ENCODE results near the gene TRERF1.

Gene TRERF1

DNA sequence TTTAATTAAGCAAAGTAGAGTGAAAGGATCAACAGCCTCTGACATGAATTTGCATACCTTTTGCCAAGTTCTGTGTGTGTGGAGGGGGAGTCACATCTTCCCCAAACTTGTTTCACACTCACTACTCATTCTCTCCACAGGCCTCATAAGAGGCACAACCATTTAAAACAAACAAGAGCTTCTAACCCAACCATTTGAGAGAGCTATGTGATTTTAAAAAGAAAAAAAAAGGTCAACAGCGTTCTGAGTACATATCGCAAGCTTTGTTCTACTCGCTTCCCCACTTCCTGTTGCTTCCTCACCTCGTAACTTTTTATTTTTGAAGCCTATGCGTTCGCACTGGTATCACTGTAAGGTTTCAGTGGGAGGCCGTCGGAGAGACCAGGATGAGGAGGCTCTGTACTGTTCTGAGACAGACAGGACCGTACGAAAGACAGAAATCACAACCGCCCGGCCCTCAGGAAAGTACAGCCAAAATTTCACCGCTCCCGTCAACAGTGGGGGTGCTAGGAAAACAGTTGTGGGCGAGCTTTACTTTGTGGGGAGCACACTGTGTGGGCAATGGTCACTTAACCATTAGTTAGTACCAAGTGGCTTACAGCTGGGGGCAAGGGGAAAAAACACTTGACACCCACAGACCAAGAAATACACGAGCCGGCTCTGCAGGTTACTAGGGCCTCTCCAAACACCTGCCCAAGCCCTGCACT lies 61.3 kb downstream of the TRERF1 start:
- no peak for DNase-seq

DNA sequence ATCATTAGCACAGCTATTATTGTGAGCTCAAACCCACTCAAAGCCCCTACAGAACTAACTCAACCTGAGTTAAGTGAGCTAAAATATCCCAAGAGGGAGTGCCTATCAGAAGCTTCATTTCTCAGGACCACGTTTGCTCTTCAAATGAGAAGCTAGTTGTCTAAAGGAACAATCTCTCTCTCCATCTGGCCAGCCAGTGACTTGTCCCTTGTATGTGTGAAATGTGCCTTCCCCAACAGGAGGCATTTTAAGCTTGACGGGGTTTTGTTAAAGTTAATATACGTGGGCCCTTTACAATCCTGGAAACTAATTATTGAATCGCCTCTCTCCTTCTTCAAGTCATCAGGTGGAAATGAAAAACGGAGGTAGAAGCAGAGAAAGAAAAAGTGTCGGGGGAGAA lies 62.0 kb downstream of the TRERF1 start:
- no peak for DNase-seq

DNA sequence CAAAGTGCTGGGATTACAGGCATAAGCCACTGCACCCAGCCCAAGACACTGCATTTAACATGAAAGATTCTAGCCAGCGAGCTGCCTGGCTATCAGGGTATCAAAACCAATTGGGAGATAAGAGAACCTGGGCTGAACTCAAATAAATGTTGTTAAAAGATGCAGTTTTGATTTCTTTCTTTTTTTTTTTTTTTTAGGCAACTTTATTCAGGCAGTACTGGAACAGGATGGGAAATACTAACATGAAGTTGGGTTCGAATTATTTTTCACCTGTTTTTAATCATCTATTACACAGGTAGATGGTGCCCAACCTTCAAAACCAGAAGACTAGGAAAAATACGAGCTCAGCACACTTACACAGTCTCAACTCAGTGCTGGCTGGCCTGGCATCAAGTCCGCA lies 63.7 kb downstream of the TRERF1 start:
- DNase-seq: no peak

DNA sequence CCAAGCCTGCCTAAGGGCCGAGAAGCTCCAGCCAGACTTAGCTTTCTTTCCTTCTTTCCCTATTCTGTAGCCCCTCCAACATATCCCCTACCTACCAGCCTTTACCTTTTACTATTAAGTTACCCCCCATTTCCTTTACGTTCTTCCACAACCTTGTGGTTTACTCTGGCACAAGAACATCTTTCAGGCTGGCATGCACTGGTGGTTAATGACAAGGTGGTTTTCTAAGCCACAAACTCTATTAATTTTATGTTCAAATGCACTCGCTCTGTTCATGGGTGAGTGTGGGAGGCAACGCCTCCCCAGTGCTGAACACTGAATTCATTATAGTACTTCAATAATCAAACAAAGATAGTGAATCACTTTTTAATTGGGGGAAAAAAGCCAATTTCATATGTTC lies 64.4 kb downstream of the TRERF1 start:
- DNase-seq: no peak

DNA sequence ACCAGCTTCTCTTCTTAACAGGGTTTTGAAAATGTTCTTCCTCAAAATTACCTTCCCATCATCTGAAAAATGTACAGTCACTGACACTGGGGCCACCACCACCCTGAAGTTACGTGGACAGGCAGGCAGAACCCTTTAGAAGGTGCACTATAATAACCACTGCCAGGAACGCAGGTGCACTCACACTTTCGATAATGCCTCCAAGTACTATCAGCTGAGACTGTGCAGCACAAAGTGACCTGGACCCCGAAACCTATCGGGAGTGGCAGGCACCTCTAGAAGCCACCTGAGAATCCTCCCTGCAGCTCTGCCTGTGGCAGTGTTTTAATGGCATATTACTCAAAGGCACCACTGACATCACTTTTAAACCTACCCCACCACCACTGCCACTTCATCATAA lies 66.4 kb downstream of the TRERF1 start:
- DNase-seq: no peak

DNA sequence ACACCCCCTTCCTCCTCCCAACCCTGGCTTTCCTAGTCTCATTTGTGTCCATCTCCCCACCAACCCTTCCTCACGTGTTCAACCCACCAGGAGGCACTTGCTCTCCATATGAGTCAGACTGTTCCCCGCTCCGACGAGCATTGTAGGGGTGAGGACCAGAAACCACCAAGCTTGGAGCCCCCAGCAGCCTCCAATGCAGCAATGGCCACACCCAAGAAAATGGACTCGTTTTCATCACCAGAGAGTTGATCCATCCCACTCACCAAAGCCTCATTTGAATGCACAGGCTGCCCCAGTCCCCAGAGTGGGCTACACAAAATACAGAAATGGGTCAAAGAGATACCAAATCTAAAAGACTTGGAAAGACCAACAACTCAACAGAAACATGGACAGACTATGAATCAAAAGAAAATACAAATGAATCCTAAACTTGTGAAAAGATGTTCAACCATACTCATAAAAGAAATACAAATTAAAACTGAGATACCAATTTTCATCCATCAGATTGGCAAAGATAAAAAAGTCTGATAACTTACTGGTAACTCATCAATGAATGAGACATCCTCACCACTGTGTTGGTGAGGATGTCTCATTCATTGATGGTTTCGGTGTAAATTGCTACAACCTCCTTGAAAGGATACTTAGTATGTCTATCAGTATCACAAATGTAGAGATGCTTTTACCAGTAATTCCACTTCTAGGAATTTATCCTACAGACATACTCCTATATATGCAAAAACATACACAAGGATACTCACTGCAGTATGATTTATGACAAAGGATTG lies 68.1 kb downstream of the TRERF1 start:
- DNase-seq: no peak

DNA sequence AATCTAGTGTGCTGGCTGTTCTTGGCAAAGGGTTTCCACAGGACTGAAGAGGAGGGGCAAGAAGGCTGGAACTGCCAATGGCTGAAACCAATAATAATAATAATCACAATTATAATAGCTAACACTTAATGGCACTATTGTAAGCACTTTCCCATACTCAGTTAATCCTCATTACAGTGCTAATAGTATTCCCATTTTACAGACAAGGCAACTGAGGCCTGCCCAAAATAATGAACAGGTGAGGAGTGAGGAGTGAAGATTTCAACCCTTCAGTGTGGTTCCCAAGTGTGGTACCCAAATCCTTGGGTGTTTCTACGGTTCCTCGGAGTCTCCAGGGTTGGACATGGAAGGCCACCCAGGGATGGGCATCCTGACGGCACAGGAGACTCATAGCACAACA lies 69.9 kb downstream of the TRERF1 start:
- DNase-seq: no peak

DNA sequence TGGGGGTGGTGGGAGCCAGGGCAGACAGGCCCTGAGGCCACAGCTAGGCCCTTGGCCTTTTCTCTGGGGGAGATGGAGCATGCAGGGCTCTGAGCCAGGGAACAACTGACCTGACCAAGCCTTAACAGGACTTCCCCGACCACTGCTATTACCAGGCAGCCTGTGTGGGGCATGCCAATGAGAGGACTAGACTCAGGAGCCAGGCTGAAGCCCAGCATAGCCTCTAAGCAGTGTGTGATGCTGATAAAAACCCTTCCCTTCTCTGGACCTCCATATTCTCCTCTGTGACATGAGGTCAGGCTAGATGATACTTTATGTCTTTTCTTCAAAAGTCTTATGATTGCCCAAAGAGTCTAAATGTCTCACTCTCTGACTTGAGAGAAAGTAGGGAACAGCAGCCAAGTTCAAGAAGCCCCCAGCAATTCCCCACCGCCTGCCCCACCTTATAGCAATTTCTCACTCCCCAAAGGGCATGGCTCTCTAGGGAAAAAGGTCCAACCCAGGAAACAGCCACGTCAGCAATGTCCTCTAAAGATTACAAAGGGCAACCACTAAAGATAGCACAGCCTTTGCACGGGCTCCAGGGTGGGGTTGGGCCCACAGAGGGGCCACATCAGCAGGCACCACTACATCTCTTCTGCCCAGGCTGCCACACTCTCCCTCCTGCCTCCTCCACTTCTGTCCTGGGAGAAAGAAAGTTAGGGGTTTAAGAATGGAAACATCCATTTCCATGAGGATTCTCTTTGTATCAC lies 71.3 kb downstream of the TRERF1 start:
- no peak for DNase-seq

DNA sequence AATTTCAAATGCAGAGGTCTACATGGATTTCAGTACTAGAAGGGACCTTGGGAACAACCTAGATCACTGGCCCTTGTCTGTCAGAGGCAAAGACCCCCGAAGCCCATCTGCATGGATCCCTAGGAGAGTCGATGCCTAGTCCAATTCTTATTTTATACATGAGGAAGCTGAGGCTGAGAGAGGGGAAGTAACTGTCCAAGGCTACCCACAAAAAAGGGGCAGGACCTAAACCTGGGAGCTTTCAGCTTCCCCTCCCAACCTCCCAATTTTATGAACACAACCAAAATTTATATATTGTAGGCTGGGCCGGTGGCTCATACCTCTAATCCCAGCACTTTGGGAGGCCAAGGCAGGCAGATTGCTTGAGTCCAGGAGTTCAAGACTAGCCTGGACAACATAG lies 73.2 kb downstream of the TRERF1 start:
- DNase-seq: no peak

DNA sequence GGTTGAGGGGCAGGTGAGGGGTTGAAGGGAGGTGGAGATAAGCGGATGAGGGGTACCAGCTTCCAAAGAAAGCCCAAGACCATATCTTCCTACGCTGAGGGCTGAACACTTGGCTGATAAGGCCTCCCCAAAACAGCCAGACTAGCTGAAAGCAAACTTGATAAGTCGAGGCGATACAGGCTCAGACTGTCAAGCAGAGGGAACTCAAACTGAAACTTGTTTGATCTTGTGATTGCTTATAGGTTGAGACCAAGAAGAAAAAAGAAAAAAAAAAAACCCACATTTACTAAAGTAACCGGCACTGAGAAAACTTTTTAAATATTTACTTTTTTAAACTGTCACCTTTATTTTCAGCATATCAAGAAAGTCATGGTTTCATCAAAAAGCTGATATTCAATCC lies 73.6 kb downstream of the TRERF1 start:
- no peak for DNase-seq

DNA sequence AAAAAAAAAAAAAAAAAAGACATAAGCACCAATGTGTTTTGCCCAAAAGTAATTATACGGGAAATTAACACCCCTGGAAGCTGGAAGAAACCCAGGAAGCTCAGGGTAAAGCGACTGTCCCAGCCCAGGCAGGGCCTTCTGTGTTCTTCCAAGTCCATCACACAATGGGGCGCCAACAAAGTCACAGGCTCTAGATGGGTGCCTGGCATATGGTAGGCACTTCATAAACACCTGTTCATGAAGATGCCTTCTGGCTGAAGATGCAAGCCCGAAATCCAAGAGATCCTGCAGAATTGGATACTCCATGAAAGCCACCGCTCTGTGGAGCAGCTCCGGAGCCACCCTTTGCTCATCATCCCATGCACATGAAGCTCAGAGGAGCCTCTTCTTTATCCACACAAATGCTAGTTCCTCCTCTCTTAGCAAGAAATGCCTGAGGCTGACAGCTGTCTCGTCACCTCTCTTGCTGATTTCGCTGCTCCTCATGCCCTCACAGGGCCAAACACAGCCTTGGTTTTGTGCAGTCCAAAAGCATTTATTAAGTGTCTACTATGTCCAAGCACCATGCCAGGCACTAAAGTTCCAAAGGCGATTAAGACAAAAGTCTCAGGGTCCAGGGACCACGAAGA lies 76.6 kb downstream of the TRERF1 start:
- no peak for DNase-seq

DNA sequence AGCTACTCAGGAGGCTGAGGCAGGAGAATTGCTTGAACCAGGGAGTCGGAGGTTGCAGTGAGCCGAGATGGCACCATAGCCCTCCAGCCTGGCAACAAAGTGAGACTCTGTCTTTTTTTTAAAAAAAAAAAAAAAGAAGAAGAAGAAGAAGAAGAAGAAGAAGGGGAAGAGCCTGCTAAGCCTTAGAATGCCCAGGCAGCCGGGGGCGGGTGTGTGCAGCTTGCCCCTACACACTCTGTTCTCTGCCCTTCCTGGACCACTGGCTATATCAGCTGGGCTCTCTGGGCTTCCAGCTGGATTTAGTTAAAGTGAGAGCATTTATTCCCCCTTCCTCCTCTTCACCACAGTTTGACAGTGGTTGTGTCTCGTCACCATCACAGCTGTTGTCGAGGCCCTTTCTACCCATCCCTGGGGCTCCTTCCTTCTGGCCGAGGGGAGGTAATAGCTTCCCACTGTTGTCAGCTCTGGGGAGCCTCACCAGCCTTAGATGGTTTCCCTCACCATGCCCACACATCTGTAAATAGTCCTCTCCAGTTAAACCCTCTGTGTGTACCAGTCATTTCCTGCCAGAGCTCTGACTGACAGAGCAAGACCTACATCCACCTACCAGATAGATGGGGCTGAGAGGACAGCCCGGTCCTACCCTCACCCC lies 77.6 kb downstream of the TRERF1 start:
- DNase-seq: no peak

DNA sequence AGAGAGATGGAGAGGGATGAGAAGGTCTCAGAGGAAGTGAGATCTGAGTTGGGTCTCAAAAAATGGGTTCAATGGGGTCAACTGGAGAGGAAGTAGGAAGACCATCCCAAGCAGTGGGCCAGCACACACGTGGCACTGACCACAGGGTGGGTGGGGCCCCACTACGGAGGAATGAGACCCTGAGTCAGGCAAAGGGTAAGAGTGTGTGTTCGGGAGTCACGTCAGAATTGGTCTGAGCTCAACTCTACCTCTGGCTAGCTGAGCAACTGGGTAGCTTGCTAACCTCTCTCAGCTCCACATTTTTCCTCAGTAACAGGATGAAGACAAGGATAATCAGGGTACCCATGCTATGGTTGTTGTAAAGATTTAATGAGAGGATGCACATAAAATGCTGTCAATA lies 79.0 kb downstream of the TRERF1 start:
- DNase-seq: no peak

DNA sequence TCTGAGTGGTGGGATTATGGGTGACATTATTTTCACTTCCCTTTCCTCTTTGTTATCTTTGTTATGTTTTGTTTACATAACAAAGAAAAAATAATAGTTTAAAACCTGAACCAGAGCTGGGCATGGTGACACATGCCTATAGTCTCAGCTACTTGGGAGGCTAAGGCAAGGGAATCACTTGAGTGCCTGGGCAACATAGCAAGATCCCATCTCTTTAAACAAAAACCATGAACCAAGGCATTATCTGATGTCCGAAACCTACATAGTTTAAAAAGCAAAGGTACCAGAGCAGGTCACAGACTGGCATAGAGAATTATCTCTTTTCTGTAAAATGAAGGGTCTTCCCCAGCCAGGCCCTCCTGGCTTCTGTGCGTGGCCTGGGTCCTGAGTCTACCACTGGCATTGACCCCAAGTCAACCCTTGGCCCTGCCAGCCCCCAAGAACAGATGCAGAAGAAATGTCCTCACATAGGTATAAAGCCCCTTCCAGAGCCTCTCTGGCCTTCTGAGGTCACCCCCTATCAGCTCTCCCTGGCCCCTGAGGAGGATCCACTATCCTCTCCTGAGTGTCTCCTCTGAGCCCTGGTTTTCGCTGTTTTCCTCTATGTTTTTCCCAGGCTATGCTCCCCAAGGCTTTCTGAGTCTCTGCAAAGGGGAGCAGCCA lies 81.3 kb downstream of the TRERF1 start:
- no peak for DNase-seq

DNA sequence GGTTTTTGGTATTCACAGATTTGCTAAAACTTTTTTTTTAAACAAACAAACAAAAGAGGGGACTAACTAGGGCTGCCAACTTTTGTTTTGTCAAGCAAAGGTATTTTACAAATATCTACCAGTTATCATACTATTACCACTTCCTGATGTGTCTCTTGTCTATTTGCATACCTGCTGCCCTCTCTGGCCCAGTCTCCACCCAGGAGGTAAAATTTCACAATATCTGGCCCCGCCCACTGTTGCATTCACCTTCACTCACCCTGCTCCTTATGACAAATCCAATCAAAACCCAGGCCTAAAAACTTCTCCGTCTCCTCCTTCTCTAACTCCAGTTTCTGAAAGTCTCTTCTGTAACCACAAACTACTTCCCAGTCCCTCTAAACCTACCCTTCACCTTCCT lies 82.2 kb downstream of the TRERF1 start:
- DNase-seq: no peak

DNA sequence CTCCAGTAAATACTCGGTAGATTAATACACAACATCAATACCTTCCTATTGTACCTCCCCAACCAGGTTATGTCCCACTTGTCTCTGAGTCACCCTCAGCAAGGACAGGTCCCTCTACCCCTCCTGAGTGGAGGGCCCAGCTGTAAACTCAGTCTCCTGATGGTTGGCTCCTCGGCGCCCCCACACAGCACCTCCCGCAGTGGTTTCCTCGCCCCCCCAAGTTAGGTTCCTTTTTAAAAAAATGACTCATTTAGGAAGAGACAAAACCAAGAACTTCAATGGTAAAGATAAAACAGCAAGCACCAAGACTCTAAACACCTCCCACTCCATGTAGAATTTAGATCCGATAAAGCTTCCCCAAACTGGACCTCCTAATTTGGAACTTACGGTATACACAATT lies 83.5 kb downstream of the TRERF1 start:
- DNase-seq: no peak

DNA sequence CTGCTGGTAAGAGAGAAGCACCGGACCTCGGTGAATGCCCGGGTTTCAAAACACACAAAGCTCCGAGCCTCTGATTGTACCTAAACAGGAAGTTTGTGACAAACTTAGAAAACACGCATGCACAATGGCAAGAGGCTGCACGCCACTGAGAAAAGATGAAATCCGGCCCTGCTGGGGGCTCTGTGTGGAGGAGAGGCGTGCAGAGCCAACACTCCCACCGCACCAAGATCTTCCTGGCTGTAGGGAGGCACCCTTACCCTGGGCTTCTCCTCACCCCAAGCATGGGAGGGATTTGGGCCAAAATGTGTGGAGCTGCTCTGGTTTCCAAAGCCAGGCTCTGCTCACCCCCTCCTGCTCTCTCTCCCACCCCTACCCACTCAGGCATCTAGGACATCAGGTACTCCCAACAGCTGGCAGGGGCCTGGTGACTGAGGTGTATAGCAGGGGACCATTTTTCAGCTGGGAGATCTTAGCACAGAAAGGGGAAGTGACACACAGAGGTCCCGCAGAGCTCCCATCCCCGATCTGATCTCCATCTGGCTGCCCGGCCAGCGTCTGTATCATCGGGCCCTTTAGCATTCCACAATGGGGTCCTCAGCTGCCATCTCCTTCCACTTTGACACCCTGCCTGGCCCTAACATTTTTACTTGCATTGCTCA lies 84.2 kb downstream of the TRERF1 start:
- no peak for DNase-seq

DNA sequence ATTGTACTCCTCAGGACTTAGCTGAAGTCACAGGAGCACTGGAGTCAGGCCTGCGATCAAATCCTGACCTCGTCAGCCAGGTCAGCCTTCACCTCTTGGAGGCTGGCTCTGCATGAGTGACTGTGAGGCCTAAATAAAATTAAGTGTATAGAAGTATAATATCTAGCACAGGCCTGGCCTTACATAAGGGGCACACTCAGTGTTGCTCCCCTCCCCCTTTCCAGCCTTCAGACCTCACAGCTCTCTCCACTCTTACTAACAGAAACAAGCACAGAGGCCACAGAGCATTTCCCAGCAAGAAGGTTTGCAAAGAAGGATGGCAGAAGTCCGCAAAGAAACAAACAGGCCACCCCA lies 84.8 kb downstream of the TRERF1 start:
- no peak for DNase-seq

DNA sequence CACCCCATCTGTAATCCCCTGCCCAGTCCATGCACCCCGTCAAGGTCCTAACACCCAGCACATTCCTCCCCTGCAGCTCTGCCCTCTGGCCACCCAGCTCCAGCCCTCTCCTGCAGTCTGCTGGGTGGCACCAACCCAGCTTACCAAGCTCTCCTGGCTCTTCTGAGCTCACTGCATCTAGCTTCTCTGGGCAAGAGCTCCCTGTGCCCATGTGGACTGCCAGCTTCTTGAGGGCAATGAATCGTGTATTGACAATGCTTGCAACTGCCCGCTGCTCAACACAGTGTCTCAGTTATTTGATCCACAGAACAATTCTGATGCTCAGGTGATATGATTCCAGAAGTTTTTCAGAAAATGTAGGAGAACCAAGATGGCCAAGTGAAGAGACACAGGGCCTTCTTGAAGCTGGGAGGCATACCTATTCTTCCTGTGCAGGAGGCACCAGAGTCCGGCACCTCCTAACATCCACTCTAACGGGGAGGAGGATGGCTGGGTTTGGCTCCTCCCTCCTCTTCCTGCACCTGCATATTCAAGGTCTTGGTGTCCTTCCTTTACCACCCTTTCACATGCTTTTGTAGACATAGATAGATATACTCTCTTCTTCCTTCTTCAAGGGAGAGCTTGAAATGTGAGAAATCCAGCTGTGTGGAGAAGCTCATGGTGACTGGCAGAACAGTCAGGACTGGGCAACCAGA lies 85.6 kb downstream of the TRERF1 start:
- DNase-seq: no peak

DNA sequence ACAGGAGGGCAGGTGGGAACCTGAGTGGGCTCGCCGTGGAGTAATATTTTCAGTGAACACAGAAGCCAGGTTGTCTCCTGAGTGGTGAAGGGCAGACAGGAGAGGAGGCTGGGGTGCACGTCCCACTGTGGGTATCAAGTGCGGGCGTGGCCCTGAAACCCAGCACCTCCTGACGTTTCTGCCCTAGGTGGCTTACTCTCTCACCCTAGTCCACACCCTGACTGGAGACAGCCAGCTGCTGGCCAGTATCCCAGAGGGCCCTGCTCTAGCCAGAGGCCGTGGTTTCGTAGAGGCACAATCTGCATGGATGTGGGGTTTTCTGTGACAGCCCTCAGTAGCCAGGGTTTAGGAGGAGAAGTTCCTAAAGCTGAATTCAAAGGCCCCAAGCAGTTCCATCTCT lies 86.7 kb downstream of the TRERF1 start:
- no peak for DNase-seq

All from right hindlimb (tissue), 1 donor.